Measurements from ENCODE around the gene TCF4.

The TCF4 gene

DNA sequence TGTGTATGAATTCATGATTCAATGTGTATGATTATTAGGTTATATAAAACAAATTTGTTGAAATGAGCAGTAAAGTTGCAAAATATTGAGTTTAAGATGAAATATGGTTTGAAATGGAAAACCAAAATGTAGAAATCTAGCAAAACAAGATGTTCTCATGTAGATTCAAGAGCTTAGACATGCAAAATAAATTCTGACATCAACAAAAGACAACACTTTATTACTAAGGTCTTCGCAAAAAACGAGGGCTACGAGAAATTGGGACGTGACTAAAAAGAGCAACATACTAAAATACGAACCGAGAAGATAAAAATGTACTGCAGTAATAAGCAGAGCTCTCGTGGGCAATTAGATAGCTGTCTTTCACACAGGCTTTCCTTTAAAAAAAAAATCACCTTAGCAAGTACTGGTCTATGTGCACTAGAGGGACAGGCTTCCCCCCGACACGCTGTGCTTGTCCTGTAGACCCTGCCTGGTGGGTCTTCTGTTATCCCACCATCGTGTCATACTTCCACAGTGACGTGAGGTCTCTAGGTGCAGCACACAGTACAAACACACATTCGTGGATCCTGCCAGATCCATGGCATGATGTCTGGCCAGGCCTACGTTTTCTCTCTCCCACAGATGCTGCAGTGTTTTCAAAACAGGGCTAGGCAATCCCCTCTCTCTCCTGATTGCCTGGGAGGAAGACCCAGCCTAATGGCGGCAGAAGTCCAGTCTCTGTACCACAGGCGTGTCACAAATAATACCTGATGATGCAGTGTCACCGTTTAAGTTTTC lies 240.8 kb downstream of the TCF4 start:
- no peak for DNase-seq (ENCODE audit: low spot score)

DNA sequence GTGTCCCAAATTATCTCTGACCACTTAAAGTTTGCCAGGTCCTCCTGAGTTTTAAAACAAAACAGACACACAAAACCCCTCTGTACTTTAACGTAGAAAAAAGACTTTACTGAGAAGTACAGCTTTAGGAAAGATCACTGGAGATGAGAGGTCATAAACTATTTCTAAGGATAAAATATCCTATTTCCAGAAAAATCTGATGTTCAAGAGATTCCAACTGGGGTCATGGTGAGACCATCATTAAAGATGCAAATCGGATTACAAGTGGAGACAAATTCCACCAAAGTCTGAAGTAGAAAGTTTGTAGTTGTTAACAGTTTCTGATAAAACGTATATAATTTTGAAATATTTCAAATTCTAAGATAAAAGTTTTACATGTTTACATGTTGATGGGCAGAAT lies 241.6 kb downstream of the TCF4 start:
- no peak for DNase-seq (ENCODE audit: low spot score)

DNA sequence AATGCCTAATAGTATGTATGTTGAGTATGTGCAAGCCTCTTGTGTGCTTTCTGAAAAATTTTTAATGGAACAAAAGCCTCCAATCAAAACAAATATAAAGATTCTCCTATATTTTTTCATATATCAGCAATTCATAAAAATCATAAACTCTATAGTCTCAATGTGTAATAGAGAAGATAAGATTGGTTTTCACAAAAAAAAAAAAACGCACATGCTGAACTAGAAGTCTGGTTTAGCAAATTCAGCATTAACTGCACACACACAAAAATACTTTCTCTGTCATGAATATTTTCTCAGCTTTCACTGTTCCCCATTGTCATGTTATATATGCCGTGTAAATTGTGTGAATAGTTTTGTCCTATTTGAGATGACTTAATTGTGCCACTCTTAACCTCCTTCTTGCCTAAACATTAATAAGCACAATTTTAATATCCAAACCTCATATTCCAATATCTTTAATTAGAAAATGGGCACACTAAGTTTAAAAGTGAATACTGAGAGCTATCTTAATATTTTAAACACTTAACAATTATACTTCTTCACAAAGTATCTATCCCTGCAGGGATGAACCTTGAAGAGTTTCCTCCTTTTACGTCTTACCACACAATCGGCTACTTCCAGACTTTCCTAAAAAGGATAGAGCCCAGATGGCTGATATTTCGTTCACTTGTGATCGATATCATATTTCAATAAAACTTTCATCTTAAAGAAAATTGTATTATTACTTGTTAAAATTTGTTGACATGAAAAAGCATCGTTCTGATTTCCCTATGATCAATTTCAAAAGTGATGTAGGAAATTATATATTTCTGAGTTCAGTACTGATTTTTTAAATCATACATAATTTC lies 242.7 kb downstream of the TCF4 start:
- no peak for DNase-seq (ENCODE audit: low spot score)

DNA sequence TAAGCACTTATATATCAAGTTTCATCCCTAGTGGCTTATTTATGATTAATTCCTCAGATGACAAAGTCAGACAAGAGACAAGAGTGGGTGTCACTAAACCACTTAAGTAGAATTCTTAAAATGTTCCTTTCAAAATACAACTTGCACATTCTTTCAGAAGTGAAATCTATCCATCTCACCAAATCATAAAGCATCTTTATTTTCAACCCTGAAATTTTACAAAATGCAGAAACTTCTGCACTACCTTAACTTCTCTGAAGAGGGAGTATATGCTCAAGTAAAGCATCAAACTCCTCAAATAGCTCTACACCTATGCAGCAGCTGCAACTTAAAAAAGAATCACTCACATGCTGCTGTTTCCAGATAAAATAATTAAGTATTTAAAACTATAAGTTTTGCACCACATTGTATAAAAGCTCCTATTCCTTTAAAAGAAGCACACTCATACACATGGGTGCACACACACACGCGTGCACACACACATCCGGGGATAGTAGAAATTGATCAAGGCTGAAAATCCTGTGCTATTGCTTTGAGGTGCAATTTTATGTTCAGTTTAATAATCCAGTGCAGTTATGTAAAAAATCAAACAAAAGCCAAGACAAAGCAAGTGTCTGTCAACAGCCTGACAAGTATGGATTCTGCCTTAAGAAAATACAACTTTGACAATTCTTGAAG lies 244.5 kb downstream of the TCF4 start:
- DNase-seq (ENCODE audit: low spot score) = no peak

DNA sequence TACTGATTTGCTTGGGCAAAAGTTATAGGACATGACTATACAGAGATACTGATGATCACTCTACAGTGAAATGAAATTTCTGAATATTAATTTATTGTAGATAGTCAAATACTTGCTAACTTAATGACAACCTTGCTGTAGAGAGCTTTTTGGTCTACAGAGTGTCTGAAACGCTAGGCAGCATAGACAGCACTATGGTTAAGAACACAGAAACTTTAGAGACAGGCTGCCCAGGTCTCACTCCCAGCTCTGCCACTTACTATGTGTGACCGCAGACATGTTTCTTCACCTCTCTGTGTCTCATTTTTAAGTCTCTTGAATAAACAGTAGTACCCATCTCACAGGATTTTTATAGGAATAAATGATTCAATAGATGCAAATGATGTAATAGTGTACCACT lies 247.0 kb downstream of the TCF4 start:
- DNase-seq (ENCODE audit: low spot score) = no peak

DNA sequence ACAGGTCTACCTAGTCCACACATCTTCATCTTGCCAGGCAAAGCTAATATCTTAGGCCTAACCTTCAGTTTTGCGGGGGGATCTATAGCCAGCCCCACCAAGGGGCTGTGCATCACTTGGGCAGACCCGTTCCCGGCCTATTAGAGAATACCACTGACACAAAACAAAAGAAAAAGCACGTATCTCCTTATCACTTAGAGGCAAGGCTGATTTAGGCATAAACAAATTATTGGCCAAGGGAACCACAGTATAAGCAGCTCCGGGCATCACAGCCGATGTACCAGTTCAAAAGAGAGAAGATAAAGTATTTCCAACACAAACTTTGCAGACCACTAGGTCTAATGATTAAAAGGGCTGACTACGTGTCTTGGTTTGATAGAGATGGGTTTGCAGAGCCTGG lies 248.0 kb downstream of the TCF4 start:
- no peak for DNase-seq (ENCODE audit: low spot score)

DNA sequence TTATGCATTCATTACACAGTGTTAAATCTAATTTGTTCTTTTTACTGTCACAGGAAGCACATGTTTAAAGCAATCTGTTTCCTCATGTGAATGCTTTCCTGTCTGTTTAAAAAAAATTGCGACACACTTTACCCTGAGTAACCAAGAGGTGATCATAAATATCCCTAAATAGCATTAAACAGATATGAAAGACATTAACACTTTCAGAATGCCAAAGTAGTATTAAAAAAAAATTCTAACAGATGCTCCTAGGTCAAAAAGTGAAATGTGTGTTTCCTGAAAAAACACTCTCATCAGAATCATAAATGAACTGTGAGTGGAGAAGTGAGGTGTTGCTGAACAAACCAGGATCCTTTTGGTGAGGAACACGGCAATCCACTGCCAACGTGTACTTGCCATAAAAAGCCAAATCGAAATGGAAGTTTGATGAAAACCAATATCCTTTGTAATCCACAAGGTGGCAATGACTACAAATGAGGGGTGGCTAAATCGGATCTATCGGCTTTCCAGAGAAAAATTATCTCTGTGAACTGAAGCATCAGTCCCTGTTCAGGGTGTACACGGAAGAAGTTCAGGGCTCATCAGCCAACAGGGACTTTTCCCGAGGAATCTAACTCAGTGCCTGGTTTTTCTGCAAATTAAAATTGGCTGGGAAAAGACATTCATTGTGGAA lies 248.9 kb downstream of the TCF4 start:
- no peak for DNase-seq (ENCODE audit: low spot score)

DNA sequence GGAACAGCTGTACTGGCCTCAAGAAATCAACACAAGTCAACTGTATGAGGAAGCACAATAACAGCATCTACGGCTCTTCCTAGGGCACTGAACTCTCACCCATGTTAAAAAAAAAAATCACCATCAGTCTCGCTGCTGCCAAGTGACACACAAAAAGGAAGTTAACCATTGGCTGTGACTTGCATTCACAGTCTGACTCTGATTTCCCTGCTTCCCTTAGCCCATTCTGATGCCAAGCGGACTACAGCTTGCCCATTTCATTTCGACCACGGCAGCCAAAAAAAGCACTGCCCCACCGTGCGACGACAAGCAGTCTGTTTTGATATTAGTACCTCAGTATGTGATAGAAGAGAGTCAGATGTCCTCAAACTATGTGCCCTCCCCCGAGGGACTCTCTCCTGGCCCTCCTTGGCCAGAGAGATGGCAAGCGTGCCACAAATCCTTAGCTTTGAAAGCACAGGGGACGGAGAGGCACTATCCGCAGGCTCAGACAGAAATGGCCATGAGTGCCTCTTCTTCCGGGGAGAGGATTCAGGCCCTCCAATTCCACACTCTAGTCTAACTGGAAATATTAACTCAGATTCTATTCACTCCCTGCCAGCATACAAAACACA lies 250.0 kb downstream of the TCF4 start:
- no peak for DNase-seq (ENCODE audit: low spot score)

DNA sequence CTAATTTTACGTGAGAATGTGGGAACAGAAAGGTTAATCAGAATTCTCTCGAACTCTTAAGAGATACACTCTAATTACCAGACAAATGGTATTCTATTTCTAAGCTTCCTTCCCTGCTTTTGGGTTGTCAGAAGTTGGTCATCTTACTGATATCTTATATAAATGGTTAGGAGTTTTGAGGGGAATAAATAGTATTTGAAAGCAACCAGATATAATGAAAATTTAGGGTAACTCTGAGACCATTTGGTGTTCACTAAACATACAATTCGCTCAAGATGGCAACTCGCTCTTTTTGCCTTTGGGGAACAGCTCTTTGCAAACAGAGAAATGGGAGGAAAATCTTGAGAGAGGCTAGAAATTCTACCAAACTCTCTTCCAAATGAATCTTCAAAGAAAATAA lies 250.9 kb downstream of the TCF4 start:
- DNase-seq (ENCODE audit: low spot score) = no peak

DNA sequence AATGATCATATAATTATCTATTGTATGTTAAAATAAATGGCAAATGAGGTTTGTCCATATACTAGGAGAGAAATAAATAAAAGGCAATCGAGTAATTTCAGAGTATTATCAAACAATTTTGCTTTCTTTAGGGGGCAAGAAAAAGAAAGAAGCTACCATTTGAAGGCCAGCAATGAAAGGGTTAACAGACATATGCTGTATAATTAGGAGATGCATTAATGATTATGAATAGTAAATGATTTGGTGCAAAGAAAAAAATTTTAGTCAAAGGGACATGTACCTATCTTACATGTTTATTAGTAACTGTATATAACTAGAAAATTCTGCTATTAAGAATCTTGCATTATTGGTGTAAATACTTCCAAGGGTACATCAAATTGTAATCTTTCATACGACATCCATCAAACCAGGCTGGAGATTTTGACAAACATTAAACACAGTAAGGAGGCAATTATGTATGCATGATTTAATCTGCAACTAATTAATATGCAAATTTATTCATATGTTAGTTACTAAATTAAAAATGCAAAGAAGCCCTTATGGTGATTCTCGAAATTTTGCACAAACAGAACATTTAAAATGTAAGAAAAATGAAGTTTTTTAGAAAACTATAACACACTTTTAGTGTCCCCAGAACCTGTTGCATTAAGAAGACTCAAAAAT lies 251.4 kb downstream of the TCF4 start:
- DNase-seq (ENCODE audit: low spot score) = no peak

DNA sequence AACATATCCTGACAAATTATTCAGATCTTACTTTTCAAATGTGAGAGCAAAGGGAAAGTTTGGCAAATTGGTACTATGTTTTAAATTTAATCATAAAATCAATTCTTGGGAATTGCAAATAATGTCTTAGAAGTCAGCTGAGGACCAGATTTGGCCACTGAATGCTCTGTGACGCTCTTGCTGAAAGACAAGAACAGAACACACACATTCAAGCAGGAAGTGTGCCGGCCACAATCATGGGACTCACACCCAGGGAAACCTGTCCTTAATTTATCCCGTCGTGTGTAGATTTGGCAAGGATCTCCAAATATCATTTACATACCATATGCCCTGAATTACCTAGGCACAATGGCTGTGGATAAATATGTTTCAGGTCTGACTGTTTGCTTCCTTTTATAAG lies 253.1 kb downstream of the TCF4 start:
- DNase-seq (ENCODE audit: low spot score) = no peak

DNA sequence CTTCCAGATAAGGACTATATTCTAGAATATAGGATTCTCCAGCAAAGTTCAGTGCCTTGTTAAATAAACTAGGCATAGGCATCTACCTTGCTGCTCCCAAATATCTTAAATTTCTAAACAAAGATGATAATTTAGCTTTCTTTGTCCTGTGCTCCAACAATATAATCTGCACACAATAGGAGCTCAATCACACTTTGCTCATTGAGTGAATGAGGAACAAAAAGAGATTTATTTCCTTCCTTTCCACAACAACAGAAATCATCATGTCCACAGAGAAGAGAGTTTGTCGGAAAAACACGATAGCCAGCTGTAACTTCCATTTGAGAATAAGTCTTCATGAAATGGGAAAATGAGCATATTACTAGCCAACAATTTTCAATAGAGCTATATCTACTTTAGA lies 256.7 kb downstream of the TCF4 start:
- DNase-seq (ENCODE audit: low spot score) = no peak

DNA sequence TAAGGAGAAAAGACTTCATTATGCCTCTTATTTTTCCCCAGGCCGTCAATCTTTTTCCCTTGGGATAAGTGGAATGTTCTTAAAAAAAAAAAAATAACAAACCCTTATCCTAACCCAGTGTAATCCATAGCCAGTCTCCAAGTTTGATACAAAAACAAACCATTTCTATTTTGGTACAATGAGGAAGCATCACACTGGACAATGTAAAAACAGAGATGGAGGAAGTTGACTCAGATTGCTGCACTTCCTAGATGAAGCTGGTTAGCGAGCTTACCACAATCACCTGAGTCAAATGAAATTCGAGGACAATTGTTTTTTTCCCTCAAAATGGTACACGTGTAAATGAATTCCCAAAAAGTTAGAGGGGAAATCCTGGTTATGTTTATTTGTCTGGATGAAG lies 259.7 kb downstream of the TCF4 start:
- no peak for DNase-seq (ENCODE audit: low spot score)

DNA sequence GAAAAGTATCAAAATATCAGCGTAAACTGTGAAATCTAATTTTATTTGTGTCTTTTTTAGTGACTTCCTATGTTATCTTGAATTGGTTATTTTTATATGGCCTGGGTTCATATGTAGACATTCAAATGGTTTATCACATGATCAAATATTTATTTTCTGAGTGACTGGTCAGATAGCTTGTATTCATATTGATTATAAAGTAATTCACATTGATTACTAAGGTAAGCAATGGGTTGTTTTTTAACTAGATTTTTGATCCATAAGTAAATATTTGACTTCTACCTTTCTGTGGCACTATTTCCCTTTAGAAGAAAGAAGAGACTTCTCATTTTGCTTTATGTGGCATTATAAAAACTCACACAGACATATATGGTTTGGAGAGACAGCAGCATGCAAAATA lies 260.5 kb downstream of the TCF4 start:
- DNase-seq (ENCODE audit: low spot score) = no peak

DNA sequence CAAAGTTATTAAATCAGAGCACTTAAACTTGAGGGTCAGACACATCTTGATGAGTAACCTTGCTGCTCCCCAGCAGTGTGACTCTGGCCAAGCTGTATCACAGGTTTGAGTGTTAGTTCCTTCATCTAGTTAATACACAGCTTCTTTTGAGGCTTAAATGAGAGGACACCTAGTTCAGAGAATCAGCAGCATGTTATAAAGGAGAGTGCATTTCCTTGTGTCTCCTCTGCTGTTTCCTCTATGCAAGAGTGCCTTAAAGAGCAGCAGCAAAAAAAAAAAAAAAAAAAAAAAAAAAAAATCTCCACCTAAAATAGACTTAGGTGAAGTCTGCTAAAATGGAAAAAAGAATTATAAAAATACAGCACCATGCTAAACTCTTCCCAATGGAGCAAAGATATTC lies 261.9 kb downstream of the TCF4 start:
- DNase-seq (ENCODE audit: low spot score) = no peak

DNA sequence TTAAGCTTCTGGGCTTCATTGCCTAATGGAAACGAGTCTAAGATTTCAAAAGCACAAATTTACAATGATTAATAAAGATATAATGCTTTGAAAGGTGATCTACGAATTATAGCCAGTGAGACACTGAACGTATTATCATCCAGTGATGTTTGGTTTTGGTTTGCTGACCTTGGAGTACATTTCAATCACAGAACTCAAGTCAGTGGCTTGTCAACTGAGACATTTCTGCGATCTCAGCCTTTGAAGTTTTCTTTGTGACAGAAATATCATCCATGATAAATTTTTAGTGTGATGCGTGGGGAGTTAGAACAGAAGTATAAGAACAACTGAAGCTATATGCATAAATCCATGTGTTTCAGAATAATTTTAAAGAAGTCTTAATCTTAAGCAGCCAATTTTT lies 263.8 kb downstream of the TCF4 start:
- no peak for DNase-seq (ENCODE audit: low spot score)

DNA sequence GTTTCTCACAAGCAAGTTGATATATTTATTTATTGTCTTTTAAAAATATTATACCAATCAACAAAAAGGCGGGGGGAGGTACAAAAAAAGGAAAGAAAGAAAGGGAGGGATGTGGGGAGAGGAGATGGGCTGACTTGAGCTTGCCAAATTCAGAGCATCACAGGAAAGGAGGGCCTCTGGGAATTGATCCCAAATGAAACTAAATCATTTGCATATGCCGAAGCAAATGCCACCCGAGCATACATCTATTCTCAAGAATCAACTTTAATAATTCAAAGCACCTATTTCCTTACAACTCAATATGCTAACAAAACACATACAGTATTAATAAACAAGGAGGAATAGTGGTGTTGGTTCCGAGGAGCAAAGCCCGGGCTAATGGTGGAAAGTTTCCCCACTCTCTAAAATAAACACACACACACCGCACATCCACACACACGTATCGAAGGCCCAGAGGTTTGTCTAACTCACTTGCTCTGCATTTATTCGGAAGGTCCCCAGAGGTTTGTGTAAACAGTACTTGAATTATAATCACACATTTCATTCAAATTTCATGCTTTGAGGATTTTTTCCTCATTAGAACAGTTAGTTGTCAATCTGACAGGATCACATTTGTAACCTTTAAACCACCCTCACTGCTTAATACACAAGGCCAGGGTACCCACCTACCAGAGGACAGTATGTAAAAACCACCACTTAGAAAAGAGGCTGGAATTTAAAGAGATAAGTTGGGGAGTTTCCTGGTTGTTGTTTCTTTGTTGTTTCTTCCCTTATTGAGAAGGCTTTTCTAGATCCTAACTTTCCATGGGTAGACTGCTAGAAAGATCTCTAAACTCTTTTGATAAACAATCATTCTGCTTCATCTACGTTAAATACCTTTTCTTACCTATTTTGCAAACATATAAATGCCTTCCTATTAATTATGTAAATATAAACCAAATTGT lies 264.7 kb downstream of the TCF4 start:
- DNase-seq (ENCODE audit: low spot score) = no peak

DNA sequence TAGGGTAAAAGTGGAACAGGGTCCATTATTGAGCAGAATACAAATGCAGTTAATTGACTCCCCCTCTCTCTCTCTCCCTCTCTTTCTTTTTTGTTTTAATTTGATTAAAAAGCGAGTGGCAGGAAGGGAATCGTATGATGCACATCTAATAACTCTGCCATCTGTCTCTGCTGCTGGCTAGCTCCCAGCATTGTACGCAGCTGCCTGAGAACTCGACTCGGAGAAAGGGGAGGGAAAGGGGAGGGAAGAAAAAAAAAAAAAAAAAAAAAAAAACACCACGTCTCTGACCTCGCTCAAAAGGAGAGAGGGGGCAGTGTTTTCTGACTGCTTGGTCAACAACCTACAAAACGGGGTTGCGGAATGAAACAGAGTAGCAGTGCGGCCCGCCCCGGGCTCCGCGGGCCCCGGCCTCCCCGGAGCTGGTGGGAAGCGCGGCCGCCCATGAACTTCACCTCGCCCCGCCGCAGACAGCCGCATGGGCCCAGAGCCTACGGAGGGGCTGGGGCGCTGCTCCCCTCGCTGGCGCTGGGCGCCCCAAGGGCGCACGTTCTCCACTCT lies 265.7 kb downstream of the TCF4 start:
- no peak for DNase-seq (ENCODE audit: low spot score)

DNA sequence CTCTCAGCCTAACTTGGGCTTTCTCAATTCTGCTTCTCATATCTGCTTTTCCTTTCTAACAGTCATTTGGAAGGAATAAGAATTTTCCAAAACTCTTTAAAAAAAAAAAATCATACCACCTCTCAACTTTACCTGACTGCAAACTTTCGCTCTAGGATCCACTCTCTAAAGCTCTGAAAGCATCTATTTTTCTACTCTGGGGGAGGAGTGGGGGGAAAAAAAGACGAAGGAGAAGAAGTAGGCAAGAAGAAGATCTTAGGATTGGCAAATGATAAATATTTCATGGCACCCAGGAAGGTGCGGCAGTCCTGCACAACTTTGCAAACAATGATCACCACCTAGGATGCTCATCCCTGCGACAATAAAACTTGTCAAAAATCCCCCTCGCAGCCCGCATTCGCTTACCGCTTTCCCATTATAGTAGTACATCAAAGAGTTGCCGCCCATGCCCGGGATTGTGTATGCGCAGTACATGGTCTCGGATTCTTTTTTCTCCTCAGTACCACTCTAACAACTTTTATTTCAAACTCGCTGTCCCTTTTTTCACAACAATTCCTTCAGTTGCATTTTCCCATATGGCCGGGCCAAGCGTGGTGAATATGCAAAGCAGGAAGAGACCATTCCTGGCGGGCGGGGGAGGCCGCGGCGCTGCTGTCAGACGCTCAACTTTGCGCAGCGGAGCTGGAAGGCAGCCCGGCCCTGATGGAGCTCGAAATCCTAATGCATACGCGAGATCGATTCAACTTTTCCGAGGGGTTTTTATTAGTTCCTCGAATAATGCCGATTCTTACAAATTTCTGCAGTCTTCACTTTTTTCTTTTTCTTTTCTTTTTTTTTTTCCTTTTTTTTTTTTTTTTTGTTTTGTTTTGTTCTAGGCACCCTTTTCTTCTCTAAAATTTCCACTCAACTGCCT lies 266.5 kb downstream of the TCF4 start:
- peak; percentile 3 for DNase-seq (ENCODE audit: low spot score)
